GM23338 (cell line): ENCODE results near the gene TSPAN5. TPM values are rescaled to one million over a fixed set of nuclear protein-coding genes. Genes with fewer than 3 reads are reported as not detected.

Source experiments
- JUNB ChIP-seq: IDR thresholded peaks from one replicate; pipeline ENCODE4 v1.6.1; 2016; ENCODE audit warnings: antibody characterized with exemption; ENCODE audit not compliant: unreplicated experiment
- NANOG ChIP-seq: IDR thresholded peaks from 2 replicates; pipeline ENCODE4 v1.6.1; 2016; ENCODE audit warnings: antibody characterized with exemption, borderline replicate concordance
- STAT1 ChIP-seq: IDR thresholded peaks from one replicate; pipeline ENCODE4 v1.6.1; 2016; ENCODE audit warnings: antibody characterized with exemption; ENCODE audit not compliant: unreplicated experiment
- ZNF114 ChIP-seq: fragments of 250-450 bp; sonication (Bioruptor Pico); IDR thresholded peaks from 2 replicates; pipeline ENCODE4 v1.5.0; 2020; ENCODE audit warnings: mild to moderate bottlenecking, moderate library complexity
- polyA plus RNA-seq: library from polyadenylated mRNA; unstranded; fragments of >200 nt; fragmentation: Nextera tagmentation; extraction: Ambion mirVana; gene quantifications from 2 replicates; pipeline ENCODE4 v1.2.1, GENCODE V29; 2016
- total RNA-seq: library from RNA; depleted of rRNA; stranded (reverse); fragments of >200 nt; shearing (Covaris generic); gene quantifications from 2 replicates; pipeline ENCODE4 v1.2.3, GENCODE V29; 2014
- TF ChIP-seq, protein P1 (sequence below): fragments of 250-450 bp; sonication (Bioruptor Pico); IDR thresholded peaks from 2 replicates; pipeline ENCODE4 v1.5.0; 2020; ENCODE audit warnings: mild to moderate bottlenecking, moderate library complexity
- TF ChIP-seq, protein P2 (sequence below), 2 experiments: fragments of 200-600 bp in 1 of 2; sonication (generic) in 1 of 2; conservative IDR thresholded peaks; 2 replicates each; pipeline versions ENCODE4 v1.5.1 to v1.6.1; 2016 to 2017; ENCODE audit warnings: antibody characterized with exemption in 2 of 2, low read depth in 2 of 2, mild to moderate bottlenecking in 2 of 2, moderate library complexity in 1 of 2
- TF ChIP-seq, protein P3 (sequence below): IDR thresholded peaks from one replicate; pipeline ENCODE4 v1.6.1; 2018; ENCODE audit warnings: antibody characterized with exemption; ENCODE audit not compliant: unreplicated experiment

Gene TSPAN5
- total and polyA plus RNA-seq, 2 experiments from 2014 or later = 18.6 to 21.5 TPM

DNA sequence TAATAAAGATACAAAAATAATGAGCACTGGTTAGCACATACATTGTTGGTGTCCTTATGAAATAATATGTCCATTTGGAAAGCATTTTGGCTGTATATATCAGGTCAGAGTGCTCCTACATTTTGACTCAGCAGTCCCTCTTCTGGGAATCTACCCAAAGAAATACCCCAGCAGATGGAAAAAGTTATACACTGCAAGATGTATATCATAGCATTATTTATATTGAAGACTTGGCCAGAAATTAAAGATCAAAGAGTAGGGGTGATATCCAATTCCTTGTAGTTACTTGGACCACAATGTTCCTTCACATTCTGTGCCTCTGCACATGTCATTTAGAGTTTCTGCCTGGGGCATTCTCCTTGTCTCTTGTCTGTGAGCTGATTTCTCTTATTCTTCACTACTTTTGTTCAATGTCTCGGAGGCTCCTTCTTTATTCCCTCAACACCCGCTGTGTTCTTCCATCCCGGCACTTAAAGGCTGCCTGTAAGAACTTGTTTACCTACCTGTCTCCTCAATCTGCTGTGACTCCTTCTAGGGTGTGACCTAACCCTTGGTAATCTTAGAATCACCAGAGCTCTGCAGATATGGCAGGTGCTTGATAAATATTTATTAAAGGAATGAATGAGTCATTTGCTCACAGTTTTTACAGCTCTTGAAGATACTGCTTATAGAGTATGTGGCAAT lies 3.1 kb upstream of the TSPAN5 start (continued):
- TF ChIP-seq, protein P1, sequence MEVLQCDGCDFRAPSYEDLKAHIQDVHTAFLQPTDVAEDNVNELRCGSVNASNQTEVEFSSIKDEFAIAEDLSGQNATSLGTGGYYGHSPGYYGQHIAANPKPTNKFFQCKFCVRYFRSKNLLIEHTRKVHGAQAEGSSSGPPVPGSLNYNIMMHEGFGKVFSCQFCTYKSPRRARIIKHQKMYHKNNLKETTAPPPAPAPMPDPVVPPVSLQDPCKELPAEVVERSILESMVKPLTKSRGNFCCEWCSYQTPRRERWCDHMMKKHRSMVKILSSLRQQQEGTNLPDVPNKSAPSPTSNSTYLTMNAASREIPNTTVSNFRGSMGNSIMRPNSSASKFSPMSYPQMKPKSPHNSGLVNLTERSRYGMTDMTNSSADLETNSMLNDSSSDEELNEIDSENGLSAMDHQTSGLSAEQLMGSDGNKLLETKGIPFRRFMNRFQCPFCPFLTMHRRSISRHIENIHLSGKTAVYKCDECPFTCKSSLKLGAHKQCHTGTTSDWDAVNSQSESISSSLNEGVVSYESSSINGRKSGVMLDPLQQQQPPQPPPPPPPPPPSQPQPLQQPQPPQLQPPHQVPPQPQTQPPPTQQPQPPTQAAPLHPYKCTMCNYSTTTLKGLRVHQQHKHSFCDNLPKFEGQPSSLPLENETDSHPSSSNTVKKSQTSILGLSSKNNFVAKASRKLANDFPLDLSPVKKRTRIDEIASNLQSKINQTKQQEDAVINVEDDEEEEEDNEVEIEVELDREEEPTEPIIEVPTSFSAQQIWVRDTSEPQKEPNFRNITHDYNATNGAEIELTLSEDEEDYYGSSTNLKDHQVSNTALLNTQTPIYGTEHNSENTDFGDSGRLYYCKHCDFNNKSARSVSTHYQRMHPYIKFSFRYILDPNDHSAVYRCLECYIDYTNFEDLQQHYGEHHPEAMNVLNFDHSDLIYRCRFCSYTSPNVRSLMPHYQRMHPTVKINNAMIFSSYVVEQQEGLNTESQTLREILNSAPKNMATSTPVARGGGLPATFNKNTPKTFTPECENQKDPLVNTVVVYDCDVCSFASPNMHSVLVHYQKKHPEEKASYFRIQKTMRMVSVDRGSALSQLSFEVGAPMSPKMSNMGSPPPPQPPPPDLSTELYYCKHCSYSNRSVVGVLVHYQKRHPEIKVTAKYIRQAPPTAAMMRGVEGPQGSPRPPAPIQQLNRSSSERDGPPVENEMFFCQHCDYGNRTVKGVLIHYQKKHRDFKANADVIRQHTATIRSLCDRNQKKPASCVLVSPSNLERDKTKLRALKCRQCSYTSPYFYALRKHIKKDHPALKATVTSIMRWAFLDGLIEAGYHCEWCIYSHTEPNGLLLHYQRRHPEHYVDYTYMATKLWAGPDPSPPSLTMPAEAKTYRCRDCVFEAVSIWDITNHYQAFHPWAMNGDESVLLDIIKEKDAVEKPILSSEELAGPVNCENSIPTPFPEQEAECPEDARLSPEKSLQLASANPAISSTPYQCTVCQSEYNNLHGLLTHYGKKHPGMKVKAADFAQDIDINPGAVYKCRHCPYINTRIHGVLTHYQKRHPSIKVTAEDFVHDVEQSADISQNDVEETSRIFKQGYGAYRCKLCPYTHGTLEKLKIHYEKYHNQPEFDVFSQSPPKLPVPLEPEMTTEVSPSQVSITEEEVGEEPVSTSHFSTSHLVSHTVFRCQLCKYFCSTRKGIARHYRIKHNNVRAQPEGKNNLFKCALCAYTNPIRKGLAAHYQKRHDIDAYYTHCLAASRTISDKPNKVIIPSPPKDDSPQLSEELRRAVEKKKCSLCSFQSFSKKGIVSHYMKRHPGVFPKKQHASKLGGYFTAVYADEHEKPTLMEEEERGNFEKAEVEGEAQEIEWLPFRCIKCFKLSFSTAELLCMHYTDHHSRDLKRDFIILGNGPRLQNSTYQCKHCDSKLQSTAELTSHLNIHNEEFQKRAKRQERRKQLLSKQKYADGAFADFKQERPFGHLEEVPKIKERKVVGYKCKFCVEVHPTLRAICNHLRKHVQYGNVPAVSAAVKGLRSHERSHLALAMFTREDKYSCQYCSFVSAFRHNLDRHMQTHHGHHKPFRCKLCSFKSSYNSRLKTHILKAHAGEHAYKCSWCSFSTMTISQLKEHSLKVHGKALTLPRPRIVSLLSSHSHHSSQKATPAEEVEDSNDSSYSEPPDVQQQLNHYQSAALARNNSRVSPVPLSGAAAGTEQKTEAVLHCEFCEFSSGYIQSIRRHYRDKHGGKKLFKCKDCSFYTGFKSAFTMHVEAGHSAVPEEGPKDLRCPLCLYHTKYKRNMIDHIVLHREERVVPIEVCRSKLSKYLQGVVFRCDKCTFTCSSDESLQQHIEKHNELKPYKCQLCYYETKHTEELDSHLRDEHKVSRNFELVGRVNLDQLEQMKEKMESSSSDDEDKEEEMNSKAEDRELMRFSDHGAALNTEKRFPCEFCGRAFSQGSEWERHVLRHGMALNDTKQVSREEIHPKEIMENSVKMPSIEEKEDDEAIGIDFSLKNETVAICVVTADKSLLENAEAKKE (CRISPR knock-in tag) = no peak
- TF ChIP-seq NANOG (no peak), STAT1 (no peak), ZNF114 (no peak), JUNB (no peak)
- TF ChIP-seq, protein P2, sequence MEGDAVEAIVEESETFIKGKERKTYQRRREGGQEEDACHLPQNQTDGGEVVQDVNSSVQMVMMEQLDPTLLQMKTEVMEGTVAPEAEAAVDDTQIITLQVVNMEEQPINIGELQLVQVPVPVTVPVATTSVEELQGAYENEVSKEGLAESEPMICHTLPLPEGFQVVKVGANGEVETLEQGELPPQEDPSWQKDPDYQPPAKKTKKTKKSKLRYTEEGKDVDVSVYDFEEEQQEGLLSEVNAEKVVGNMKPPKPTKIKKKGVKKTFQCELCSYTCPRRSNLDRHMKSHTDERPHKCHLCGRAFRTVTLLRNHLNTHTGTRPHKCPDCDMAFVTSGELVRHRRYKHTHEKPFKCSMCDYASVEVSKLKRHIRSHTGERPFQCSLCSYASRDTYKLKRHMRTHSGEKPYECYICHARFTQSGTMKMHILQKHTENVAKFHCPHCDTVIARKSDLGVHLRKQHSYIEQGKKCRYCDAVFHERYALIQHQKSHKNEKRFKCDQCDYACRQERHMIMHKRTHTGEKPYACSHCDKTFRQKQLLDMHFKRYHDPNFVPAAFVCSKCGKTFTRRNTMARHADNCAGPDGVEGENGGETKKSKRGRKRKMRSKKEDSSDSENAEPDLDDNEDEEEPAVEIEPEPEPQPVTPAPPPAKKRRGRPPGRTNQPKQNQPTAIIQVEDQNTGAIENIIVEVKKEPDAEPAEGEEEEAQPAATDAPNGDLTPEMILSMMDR (conservative IDR thresholded peaks at IDR 0.05; ENCODE audit: low read depth in 2 of 2) = no peak
- TF ChIP-seq, protein P3, sequence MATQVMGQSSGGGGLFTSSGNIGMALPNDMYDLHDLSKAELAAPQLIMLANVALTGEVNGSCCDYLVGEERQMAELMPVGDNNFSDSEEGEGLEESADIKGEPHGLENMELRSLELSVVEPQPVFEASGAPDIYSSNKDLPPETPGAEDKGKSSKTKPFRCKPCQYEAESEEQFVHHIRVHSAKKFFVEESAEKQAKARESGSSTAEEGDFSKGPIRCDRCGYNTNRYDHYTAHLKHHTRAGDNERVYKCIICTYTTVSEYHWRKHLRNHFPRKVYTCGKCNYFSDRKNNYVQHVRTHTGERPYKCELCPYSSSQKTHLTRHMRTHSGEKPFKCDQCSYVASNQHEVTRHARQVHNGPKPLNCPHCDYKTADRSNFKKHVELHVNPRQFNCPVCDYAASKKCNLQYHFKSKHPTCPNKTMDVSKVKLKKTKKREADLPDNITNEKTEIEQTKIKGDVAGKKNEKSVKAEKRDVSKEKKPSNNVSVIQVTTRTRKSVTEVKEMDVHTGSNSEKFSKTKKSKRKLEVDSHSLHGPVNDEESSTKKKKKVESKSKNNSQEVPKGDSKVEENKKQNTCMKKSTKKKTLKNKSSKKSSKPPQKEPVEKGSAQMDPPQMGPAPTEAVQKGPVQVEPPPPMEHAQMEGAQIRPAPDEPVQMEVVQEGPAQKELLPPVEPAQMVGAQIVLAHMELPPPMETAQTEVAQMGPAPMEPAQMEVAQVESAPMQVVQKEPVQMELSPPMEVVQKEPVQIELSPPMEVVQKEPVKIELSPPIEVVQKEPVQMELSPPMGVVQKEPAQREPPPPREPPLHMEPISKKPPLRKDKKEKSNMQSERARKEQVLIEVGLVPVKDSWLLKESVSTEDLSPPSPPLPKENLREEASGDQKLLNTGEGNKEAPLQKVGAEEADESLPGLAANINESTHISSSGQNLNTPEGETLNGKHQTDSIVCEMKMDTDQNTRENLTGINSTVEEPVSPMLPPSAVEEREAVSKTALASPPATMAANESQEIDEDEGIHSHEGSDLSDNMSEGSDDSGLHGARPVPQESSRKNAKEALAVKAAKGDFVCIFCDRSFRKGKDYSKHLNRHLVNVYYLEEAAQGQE = no peak
